ENCODE measurements around the gene ZNF829.

ZNF829 gene

DNA sequence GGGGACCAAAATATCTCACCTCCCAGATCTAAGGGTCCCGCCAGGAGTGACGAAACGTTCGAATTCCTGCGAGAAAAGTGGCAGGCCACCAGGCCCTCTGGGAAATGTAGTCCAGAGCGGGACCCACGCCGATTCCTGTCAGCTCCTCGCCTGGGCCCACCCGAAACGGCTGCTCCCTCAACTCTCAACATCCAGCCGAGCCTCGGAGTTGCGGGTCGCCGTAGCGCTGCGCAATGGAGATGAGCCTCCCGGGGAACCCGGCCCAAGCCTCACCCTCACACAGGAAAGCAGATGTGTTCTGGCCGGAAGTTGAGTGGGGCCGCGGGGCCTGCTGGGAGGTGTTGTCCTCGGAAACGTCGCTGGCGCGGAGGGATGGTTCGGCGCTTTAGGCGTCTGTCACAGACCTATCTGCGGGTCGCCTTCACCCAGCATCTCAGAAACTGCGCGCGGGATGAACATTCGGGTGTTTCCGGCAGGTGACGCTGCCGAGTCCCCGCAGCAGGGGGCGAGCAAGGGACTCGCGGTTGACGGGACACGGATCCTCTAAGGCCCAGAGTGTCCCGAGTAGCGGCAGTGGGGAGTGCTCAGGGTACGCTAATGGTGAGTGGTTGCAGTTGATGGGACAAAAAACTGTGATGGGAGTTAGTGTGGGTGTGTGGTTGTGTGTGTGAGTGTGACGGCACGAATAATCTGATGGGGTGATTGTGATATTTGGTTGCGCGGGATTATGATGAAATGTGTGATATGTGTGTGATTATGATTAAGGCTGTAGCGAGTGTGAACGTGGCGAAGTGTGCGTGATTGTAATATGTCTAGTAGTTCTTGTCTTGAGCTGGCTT lies at the start of gene ZNF829, which contains the start of gene ZNF568:
TSS of gene ZNF829 (minus strand) at position 300 of the 839 bp plus-strand sequence. CDS start 1,124 bp downstream, outside the sequence.
TSS of gene ZNF568 (plus strand) at position 341 of the 839 bp plus-strand sequence. CDS start 6,439 bp downstream, outside the sequence.
- DNase-seq (ENCODE audit: extremely low spot score, insufficient read length, low read depth) (peak; percentile 29), FAIRE-seq (peak; percentile 59)

DNA sequence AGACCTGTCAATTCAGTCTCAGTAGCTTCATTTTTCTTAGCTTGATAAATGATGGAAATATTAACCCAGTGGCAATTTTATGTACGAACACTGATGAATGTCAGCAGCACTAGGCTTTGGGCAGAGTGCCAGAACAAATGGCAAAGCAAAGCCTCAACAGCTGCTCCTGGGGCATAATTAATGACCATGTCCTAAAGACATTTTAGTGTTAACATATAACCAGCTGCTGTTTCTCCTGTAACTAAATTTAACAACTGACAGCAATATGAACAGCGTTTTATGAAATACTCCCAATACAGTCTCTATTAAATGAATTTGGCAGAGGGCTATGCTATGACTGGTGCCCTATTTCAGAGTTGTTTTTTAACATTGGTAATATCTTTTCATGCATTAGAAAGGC lies 47.2 kb upstream of the ZNF829 start:
- FAIRE-seq (no peak), DNase-seq (ENCODE audit: extremely low spot score, insufficient read length, low read depth) (no peak)

DNA sequence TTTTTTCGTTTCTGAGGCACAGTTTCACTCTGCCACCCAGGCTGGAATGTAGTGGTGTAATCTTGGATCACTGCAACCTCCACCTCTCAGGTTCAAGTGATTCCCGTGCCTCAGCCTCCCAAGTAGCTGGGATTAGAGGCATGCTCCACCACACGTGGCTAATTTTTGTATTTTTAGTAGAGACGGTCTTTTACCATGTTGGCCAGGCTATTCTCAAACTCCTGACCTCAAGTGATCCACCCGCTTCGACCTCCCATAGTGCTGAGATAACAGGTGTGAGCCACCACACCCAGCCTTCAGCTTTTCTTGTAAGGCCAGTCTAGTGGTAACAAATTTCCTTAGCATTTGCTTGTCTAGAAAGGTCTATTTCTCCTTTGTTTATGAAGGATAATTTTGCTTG lies 46.3 kb upstream of the ZNF829 start:
- FAIRE-seq = no peak
- DNase-seq (ENCODE audit: extremely low spot score, insufficient read length, low read depth) = no peak

DNA sequence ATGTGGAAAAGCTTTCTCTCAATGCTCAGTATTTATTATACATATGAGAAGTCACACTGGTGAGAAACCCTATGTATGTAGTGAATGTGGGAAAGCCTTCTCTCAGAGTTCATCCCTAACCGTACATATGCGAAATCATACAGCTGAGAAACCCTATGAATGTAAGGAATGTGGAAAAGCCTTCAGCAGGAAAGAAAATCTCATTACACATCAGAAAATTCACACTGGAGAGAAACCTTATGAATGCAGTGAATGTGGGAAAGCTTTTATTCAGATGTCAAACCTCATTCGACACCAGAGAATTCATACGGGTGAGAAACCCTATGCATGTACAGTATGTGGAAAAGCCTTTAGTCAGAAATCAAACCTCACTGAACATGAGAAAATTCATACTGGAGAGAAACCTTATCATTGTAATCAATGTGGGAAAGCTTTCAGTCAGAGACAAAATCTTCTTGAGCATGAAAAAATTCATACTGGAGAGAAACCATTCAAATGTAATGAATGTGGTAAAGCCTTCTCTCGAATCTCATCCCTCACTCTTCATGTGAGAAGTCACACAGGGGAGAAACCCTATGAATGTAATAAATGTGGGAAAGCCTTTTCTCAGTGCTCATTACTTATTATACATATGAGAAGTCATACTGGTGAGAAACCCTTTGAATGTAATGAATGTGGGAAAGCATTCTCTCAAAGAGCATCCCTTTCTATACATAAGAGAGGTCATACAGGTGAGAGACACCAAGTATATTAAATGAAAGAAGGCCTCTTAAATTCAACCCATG lies 34.4 kb upstream of the ZNF829 start:
- DNase-seq (ENCODE audit: extremely low spot score, insufficient read length, low read depth) (no peak), FAIRE-seq (no peak)

DNA sequence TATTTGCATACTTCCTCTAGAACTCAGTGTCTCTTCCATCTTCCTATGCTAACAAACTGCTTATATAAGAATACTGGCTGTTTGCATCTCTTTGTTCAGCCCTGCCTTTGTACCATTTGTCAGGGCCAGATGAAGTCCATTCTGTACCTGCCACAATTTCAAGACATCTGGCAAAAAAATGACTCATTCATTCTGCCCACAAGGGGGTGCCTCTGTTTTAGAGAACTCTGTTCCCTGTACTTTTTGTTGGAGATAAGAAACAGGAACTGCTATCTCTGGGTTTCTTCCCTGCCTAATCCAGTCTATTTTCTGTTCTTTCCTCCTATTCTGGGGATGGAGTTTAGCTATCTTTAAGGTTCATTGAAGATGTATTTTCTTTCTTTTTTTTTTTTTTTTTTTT lies 23.1 kb upstream of the ZNF829 start:
- DNase-seq (ENCODE audit: extremely low spot score, insufficient read length, low read depth) = no peak
- no peak for FAIRE-seq

DNA sequence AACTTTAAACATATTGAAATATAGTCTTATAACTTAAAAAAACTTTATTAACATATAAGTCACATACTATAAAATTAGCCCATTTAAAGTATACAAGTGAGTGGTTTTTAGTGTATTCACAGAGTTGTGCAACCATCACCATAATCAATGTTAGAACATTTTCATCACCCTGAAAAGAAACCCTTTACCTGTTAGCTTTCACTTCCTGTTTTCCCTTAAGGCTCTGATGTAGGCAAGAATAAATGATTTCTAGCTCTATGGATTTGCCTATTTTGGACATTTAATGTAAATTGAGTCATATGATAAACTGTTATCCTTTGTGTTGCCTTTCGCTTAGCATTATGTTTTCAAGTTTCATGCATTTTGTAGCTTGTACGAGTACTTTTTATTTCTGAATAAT lies 15.6 kb upstream of the ZNF829 start:
- FAIRE-seq (no peak), DNase-seq (ENCODE audit: extremely low spot score, insufficient read length, low read depth) (no peak)

DNA sequence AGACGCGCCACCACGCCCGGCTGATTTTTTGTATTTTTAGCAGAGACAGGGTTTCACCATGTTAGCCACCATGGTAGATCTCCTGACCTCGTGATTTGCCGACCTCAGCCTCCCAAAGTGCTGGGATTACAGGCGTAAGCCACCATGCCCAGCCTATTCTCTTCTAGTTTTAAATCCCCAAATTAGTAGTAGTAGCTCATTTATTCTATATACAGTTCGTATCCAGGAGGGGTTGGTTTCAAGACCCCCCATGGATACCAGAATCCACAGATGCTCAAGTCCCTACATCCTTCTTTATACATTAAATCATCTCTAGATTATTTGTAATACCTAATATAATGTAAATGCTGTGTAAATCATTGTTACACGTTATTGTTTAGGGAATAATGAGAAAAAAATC lies 2.0 kb upstream of the ZNF829 start:
- FAIRE-seq = no peak

DNA sequence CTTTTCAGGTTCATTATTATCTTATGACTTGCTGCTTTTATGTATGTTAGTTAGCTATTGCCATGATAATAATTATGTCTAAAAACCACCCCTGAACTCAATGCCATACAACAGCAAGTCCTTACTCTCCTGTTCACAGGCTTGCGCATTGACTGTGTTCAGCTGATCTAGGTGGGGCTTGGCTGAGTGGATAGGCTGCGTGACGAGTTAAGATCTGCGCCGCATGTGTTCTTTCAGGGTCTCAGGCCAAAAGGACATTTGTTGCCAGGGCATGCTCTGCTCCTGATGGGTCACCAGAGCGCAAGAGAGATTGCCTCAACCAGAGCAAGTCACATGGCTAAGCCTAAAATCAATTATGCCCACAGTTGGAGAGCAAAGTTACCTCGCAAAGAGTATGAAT lies 900 bp upstream of the ZNF829 start:
- no peak for DNase-seq (ENCODE audit: extremely low spot score, insufficient read length, low read depth)
- no peak for FAIRE-seq

More for the DNA sequence above, 2.0 kb upstream of the ZNF829 start:
- DNase-seq (ENCODE audit: extremely low spot score, insufficient read length, low read depth) = no peak

DNA sequence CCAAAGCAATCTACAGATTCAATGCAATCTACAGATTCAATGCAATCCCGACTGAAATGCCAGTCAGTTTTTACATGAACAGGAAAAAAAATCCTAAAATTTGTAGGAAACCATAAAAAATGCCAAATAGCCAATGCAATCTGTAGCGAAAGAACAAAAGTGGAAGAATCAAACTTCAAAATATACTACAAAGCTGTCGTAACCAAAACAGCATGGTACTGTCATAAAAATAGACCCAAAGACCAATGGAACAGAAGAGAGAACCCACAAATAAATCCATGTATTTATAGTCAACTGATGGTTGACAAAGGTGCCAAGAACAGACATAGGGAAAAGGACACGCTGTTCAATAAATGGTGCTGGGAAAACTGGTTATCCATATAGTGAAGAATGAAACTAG lies 17.7 kb downstream of the ZNF829 start:
- no peak for FAIRE-seq

DNA sequence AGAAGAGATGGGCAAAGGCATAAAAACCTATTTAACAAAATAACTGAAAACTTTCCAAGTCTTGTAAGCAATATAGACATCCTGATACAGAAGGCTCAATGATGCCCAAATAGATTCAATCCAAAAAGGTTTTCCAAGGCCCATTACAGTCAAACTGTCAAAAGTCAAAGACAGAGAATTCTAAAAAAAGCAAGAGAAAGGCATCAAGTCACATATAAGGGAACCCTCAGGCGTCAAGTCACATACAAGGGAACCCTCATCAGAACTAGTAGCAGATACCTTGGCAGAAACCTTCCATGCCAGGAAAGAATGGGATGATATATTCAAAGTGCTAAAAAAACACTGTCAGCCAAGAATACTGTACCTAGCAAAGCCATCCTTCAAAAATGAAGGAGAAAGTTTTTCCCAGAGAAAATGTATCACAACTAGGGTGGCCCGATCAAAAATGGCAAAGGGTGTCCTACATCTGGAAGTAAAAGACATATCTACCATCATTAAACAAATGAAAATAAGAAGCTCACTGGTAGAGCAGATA lies 21.2 kb downstream of the ZNF829 start:
- no peak for DNase-seq (ENCODE audit: extremely low spot score, insufficient read length, low read depth)
- FAIRE-seq = no peak

More for the DNA sequence above, 17.7 kb downstream of the ZNF829 start:
- DNase-seq (ENCODE audit: extremely low spot score, insufficient read length, low read depth) = no peak

DNA sequence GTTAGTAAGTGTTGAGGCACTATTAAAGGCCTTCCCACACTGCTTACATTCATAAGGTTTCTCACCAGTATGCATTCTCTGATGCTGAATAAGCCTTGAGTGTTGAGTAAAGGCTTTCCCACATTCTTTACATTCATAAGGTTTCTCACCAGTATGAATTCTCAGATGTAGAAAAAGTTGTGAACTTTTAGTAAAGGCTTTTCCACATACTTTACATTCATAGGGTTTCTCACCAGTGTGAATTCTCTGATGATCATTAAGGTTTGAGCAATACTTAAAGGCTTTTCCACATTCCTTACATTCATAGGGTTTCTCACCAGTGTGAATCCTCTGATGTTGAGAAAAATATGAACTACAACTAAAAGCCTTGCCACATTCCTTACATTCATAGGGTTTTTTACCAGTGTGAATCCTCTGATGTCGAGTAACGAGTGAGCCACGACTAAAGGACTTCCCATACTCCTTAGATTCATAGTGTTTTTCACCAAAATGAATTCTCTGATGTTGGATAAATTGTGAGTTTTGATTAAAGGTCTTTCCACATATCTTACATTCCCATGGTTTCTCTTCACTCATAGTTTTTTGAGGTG lies 24.2 kb downstream of the ZNF829 start:
- no peak for DNase-seq (ENCODE audit: extremely low spot score, insufficient read length, low read depth)
- FAIRE-seq = no peak

DNA sequence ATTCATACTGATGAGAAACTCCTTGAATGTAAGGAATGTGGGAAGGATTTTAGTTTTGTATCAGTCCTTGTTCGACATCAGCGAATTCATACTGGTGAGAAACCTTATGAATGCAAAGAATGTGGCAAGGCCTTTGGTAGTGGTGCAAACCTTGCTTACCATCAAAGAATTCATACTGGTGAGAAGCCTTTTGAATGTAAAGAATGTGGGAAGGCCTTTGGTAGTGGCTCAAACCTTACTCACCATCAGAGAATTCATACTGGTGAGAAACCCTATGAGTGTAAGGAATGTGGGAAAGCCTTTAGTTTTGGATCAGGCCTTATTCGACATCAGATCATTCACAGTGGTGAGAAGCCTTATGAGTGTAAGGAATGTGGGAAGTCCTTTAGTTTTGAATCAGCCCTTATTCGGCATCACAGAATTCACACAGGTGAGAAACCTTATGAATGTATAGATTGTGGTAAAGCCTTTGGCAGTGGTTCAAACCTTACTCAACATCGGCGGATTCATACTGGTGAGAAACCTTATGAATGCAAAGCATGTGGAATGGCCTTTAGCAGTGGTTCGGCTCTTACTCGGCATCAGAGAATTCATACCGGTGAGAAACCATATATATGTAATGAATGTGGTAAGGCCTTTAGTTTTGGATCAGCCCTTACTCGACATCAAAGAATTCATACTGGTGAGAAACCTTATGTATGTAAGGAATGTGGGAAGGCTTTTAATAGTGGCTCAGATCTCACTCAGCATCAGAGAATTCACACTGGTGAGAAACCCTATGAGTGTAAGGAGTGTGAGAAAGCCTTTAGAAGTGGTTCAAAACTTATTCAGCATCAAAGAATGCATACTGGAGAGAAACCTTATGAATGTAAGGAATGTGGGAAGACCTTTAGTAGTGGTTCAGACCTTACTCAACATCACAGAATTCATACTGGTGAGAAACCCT lies 38.8 kb downstream of the ZNF829 start:
- no peak for FAIRE-seq
- DNase-seq (ENCODE audit: extremely low spot score, insufficient read length, low read depth) = no peak

DNA sequence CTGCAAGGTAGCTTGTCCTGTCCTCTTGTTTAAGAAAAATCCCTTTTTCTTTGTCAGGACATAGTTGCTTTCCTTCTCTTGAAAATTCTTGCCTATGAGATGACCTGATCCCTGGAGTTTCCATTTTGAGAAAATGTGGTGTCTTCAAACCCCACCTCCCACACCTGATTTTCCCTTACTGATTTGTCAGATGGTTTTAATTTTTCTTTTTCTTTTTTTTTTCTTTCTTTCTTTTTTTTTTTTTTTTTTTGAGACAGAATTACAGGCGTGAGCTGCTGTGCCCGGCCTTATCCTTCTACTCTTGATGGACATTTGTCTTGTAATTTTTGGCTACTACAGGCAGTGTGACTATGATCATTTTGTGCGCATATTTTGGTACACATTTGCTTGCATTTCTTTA lies 64.2 kb downstream of the ZNF829 start:
- no peak for FAIRE-seq
- no peak for DNase-seq (ENCODE audit: extremely low spot score, insufficient read length, low read depth)

DNA sequence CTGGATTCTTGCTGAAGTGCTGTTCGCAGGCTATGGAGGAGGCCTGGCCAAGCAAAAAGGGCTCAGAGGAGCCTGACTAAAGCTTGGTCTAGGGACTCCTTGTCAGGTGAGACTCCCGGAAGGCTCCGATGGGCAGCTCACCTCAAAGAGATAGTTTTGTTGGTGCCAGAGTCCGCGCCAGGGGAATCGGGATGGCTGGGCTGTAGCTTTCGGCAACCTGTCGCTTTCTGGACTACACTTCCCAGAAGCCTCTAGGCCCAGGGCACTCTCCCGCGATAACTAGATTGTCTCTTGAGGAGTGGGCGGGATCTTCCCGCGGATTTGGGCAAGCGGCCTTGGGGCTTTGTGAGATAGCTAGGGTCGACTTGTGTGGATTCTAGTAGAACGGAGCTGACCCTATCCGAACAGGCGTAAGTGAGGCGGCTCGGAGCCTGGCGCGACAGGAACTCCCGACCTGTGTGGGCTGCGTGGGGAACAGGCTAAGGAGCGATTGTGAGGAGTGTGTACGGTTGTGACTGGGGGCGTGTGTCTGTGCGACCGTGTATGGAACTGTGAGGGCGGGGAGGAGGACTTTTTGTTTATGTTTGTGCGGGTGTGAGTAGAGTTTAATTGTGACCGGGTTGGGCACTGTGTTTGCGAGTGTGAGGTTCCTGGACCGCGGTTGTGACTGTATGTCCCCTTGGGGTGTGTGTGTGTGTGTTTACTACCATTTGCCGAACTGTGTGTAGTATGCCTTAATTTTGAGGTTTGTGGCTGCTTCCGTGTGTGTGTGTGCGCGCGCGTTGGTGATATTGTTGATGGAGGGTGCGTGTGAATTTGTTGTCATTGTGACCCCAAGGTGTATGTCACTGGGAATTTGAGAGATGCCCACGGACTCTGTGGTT lies 65.3 kb downstream of the ZNF829 start, which contains the start of gene ZNF345:
TSS of gene ZNF345 (plus strand) at position 318 of the 884 bp plus-strand sequence. CDS start 25,955 bp downstream, outside the sequence.
- FAIRE-seq = peak; percentile 67
- peak; percentile 56 for DNase-seq (ENCODE audit: extremely low spot score, insufficient read length, low read depth)

DNA sequence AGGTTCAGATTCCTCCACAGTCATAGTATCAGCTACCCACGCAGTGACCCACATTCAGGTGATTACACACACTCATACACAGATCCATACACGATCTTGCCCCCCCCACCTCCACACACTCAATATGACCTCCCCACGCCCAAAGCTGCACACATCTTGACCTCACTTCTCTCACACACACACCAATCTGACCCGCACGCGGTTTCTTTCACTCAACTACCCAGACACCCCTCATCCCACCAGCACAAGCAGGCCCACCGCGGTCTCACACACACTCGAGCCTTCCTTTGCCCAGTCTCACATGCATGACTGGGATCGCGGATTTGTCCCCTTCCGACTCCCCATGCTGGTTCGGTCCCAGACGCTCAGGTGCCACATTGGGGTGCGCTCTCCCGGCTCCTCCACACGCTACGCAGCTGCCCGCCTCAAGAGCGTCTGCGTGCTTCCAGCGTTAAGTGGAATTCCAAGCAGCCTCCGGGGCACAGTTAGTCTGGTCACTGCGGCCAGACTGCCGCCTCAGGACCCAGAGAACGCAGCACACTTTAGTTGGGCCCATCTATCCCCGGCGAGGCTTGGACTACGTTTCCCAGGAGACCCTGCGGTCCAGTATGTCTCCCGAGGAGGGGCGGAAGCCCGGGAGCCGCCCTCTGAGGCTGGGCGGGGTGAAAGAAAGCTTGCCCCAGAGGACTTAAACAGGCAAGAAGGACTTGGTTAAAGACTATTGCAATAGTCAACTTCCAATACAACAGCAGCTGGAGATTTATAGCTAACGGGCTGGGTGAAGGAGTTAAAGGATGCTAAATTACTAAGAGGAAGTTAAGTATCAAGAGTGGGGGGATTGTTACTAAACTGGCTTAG lies 66.2 kb downstream of the ZNF829 start:
- FAIRE-seq (peak; percentile 81), DNase-seq (ENCODE audit: extremely low spot score, insufficient read length, low read depth) (peak; percentile 51)

DNA sequence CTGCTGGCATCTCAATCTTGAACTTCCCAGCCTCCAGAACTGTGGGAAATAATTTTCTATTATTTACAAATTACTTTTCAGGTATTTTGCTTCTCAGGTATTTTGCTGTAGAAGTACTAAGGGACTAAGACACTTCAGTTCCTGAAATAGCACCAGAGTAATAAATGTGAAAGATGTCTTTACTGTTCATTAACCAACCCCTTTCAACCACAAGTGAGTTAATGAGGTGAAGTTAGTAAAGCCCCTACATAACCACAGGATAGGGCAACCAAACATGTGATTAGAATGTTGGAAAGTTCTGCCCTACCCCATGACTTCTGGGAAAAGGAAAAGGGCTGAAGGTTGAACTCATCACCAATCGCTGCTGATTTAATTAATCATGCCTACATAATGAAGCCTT lies 68.1 kb downstream of the ZNF829 start:
- no peak for FAIRE-seq
- DNase-seq (ENCODE audit: extremely low spot score, insufficient read length, low read depth) = no peak

DNA sequence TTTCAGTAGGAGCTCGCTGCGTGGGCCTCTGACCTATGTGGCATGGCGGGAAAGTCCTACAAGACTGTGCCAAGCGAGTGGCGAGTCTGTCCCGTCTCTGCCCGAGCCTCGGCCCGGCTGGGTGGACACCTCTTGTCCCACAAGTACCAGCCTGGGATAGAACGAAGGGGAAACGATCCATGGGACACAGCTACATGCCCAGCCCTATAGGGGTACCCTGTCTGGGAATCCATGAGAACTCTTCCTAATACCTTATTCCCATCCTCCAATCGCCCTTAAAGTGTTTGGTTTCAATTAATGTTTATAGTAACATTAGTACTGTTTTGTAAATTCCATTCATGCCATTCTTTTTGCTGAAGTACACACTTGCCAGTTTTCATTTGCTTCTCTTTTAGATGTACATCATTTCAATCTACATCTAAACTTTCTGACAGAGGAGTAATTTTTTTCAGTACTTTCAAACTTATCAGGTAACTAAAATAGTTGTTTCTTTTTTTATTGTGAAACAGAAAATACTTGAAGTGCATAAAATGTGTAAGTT lies 77.2 kb downstream of the ZNF829 start:
- FAIRE-seq = no peak
- no peak for DNase-seq (ENCODE audit: extremely low spot score, insufficient read length, low read depth)

Data from GM18507 (cell line).